Measurements from ENCODE around the gene CCDC80. TPM values are rescaled to one million over a fixed set of nuclear protein-coding genes. Genes with fewer than 3 reads are reported as not detected.

Gene CCDC80
- total RNA-seq, 5 donors from 2014 or later (not counting 1 experiment from before 2014, with no cell fraction given), result 0.55 to 0.66 (median 0.56) TPM; not detected in 2

- Mint-ChIP-seq H3K27me3 (peaks cover 0 to 10% of the 10 kb centered on the region in 2 donors), H3K36me3 (no peaks in the 10 kb centered on the region), H3K9me3 (no peaks in the 10 kb centered on the region), H3K27ac (no peak overlapping the region), H3K4me3 (no peak overlapping the region), H3K4me1 (peaks cover 7 to 11% (median 10%) of the 10 kb centered on the region in 3 donors)
- no peaks in the 10 kb centered on the region for H3K27me3 ChIP-seq (replicated peaks in 1 of 2; ENCODE audit: control insufficient read depth in 2 of 2, extremely low read depth in 1 of 2, insufficient read depth in 2 of 2, low read length in 1 of 2)
- WGBS (ENCODE audit: insufficient coverage), result no CpG with 5 or more reads among the region's 1 CpG
- ChIA-PET POLR2A (interaction anchor here in 1 of 2 donors (1.2 kb wide), 1 partner anchor 14 kb away, joined by 3 read pairs; no protein-coding TSS in a partner anchor), CTCF (interaction anchor here in 1 of 2 donors (0.7 kb wide), 1 partner anchor 63 kb away, joined by 3 read pairs; no protein-coding TSS in a partner anchor)
- no peaks in the 10 kb centered on the region for H3K9me3 ChIP-seq
- H3K4me3 ChIP-seq (ENCODE audit: control insufficient read depth in 1 of 2, extremely low read depth in 1 of 2, low read length in 1 of 2), result no peak overlapping the region
- no peak for ATAC-seq (replicated peaks in 1 of 4)
- H3K27ac ChIP-seq (ENCODE audit: low read length), result no peak overlapping the region
- H3K4me1 ChIP-seq (ENCODE audit: control insufficient read depth in 1 of 2, extremely low read depth in 1 of 2, insufficient read depth in 2 of 2, low read length in 2 of 2), result peaks cover 0 to 4% of the 10 kb centered on the region in 2 experiments
- H3K36me3 ChIP-seq (ENCODE audit: control insufficient read depth in 2 of 2, extremely low read depth in 1 of 2, insufficient read depth in 1 of 2, low read length in 1 of 2), result no peaks in the 10 kb centered on the region
- DNase-seq, result no peak
Measured at GRCh38 chr3:112687616-112688015, 46.7 kb upstream of the CCDC80 start.

DNA sequence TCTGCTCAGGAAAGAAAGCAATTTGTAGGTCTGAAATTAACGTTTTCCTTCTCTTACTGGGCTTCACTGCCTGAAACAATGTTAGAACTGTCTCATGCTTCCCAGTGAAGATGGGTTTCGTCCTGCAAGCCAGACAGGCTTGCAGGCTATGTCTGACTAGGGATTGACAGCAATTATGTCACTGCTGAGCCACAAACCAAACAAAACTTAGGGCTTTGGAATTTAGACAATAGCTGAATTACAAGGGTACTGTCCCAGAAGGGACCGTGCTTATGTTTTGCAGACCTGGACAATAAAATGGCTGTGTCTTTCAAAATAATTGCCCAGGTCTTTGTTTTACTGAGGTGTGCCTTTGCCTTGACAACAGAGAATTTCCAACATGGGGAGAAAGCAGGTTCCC lies 46.3 kb upstream of the CCDC80 start:
- H3K27ac Mint-ChIP-seq, result no peak overlapping the region
- H3K27me3 ChIP-seq (replicated peaks in 1 of 2; ENCODE audit: control insufficient read depth in 2 of 2, extremely low read depth in 1 of 2, insufficient read depth in 2 of 2, low read length in 1 of 2), result no peaks in the 10 kb centered on the region
- H3K27ac ChIP-seq (ENCODE audit: low read length), result no peak overlapping the region
- ATAC-seq (replicated peaks in 1 of 4) (no peak), DNase-seq (no peak)
- H3K4me3 ChIP-seq (ENCODE audit: control insufficient read depth in 1 of 2, extremely low read depth in 1 of 2, low read length in 1 of 2), result no peak overlapping the region
- H3K4me1 ChIP-seq (ENCODE audit: control insufficient read depth in 1 of 2, extremely low read depth in 1 of 2, insufficient read depth in 2 of 2, low read length in 2 of 2), result peaks cover 0 to 4% of the 10 kb centered on the region in 2 experiments
- WGBS (ENCODE audit: insufficient coverage), result 94% methylated on average over 3 of the region's 3 CpGs
- ChIA-PET POLR2A (no interaction called here), CTCF (interaction anchor here in 1 of 2 donors (0.7 kb wide), 1 partner anchor 63 kb away, joined by 3 read pairs; no protein-coding TSS in a partner anchor)
- H3K36me3 ChIP-seq (ENCODE audit: control insufficient read depth in 2 of 2, extremely low read depth in 1 of 2, insufficient read depth in 1 of 2, low read length in 1 of 2), result no peaks in the 10 kb centered on the region
- H3K9me3 ChIP-seq, result no peaks in the 10 kb centered on the region
- peaks cover 7 to 11% (median 10%) of the 10 kb centered on the region in 3 donors for H3K4me1 Mint-ChIP-seq
- H3K9me3 Mint-ChIP-seq, result no peaks in the 10 kb centered on the region
- peaks cover 0 to 10% of the 10 kb centered on the region in 2 donors for H3K27me3 Mint-ChIP-seq
- no peaks in the 10 kb centered on the region for H3K36me3 Mint-ChIP-seq
- no peak overlapping the region for H3K4me3 Mint-ChIP-seq

- Mint-ChIP-seq H3K36me3 (no peaks in the 10 kb centered on the region), H3K4me3 (no peak overlapping the region), H3K4me1 (peaks cover 7 to 13% (median 10%) of the 10 kb centered on the region in 3 donors), H3K9me3 (no peaks in the 10 kb centered on the region), H3K27me3 (peaks cover 0 to 10% of the 10 kb centered on the region in 2 donors), H3K27ac (no peak overlapping the region)
- H3K36me3 ChIP-seq (ENCODE audit: control insufficient read depth in 2 of 2, extremely low read depth in 1 of 2, insufficient read depth in 1 of 2, low read length in 1 of 2), result no peaks in the 10 kb centered on the region
- DNase-seq (no peak), ATAC-seq (replicated peaks in 1 of 4) (no peak)
- peaks cover 0 to 4% of the 10 kb centered on the region in 2 experiments for H3K4me1 ChIP-seq (ENCODE audit: control insufficient read depth in 1 of 2, extremely low read depth in 1 of 2, insufficient read depth in 2 of 2, low read length in 2 of 2)
- CTCF ChIA-PET, result no interaction called here
- WGBS (ENCODE audit: insufficient coverage), result no CpG with 5 or more reads among the region's 5 CpGs
- no peak overlapping the region for H3K27ac ChIP-seq (ENCODE audit: low read length)
- no peak overlapping the region for H3K4me3 ChIP-seq (ENCODE audit: control insufficient read depth in 1 of 2, extremely low read depth in 1 of 2, low read length in 1 of 2)
- H3K27me3 ChIP-seq (replicated peaks in 1 of 2; ENCODE audit: control insufficient read depth in 2 of 2, extremely low read depth in 1 of 2, insufficient read depth in 2 of 2, low read length in 1 of 2), result no peaks in the 10 kb centered on the region
- H3K9me3 ChIP-seq, result no peaks in the 10 kb centered on the region
- POLR2A ChIA-PET, result no interaction called here
Measured at GRCh38 chr3:112685956-112686799, 45.2 kb upstream of the CCDC80 start.

GRCh38 chr3:112685420-112685819 lies 44.5 kb upstream of the CCDC80 start:
- Histone ChIP-seq H3K36me3 (ENCODE audit: control insufficient read depth in 2 of 2, extremely low read depth in 1 of 2, insufficient read depth in 1 of 2, low read length in 1 of 2) (no peaks in the 10 kb centered on the region), H3K4me3 (ENCODE audit: control insufficient read depth in 1 of 2, extremely low read depth in 1 of 2, low read length in 1 of 2) (no peak overlapping the region), H3K27me3 (replicated peaks in 1 of 2; ENCODE audit: control insufficient read depth in 2 of 2, extremely low read depth in 1 of 2, insufficient read depth in 2 of 2, low read length in 1 of 2) (no peaks in the 10 kb centered on the region), H3K9me3 (no peaks in the 10 kb centered on the region), H3K27ac (ENCODE audit: low read length) (no peak overlapping the region), H3K4me1 (ENCODE audit: control insufficient read depth in 1 of 2, extremely low read depth in 1 of 2, insufficient read depth in 2 of 2, low read length in 2 of 2) (peaks cover 0 to 4% of the 10 kb centered on the region in 2 experiments)
- H3K4me3 Mint-ChIP-seq, result no peak overlapping the region
- H3K27ac Mint-ChIP-seq, result no peak overlapping the region
- POLR2A ChIA-PET, result no interaction called here
- H3K36me3 Mint-ChIP-seq, result no peaks in the 10 kb centered on the region
- H3K9me3 Mint-ChIP-seq, result no peaks in the 10 kb centered on the region
- H3K4me1 Mint-ChIP-seq, result peaks cover 7 to 13% (median 10%) of the 10 kb centered on the region in 3 donors
- peaks cover 0 to 10% of the 10 kb centered on the region in 2 donors for H3K27me3 Mint-ChIP-seq
- CTCF ChIA-PET, result no interaction called here
- WGBS (ENCODE audit: insufficient coverage), result 90% methylated on average over 5 of the region's 7 CpGs
- ATAC-seq (replicated peaks in 1 of 4), result no peak
- DNase-seq, result no peak

DNA sequence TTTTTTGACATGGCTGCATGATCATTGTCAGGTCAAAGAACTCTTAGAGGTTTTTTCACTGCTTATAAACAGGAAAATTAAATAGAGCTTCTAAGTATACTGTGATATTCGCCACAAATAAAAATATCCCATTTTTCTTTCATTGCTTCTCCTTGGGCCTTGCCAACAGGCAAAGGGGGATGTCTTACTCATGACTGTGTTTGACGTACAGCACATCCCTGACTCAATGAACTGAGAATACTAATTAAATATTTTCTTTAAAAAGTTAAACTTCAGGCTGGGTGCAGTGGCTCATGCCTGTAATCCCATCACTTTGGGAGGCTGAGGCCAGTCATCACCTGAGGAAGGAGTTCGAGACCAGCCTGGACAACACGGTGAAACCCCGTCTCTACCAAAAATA lies 41.4 kb upstream of the CCDC80 start:
- ChIA-PET CTCF (no interaction called here), POLR2A (no interaction called here)
- Histone ChIP-seq H3K4me3 (ENCODE audit: control insufficient read depth in 1 of 2, extremely low read depth in 1 of 2, low read length in 1 of 2) (no peak overlapping the region), H3K27me3 (replicated peaks in 1 of 2; ENCODE audit: control insufficient read depth in 2 of 2, extremely low read depth in 1 of 2, insufficient read depth in 2 of 2, low read length in 1 of 2) (no peaks in the 10 kb centered on the region), H3K4me1 (ENCODE audit: control insufficient read depth in 1 of 2, extremely low read depth in 1 of 2, insufficient read depth in 2 of 2, low read length in 2 of 2) (no peaks in the 10 kb centered on the region), H3K9me3 (no peaks in the 10 kb centered on the region), H3K27ac (ENCODE audit: low read length) (no peak overlapping the region), H3K36me3 (ENCODE audit: control insufficient read depth in 2 of 2, extremely low read depth in 1 of 2, insufficient read depth in 1 of 2, low read length in 1 of 2) (no peaks in the 10 kb centered on the region)
- peaks cover 0 to 10% of the 10 kb centered on the region in 2 donors for H3K27me3 Mint-ChIP-seq
- ATAC-seq (replicated peaks in 1 of 4), result no peak
- H3K36me3 Mint-ChIP-seq, result no peaks in the 10 kb centered on the region
- no peaks in the 10 kb centered on the region for H3K9me3 Mint-ChIP-seq
- no peak overlapping the region for H3K27ac Mint-ChIP-seq
- H3K4me3 Mint-ChIP-seq, result no peak overlapping the region
- DNase-seq, result no peak
- peaks cover 0 to 8% (median 6%) of the 10 kb centered on the region in 3 donors for H3K4me1 Mint-ChIP-seq
- 100% methylated on average over 3 of the region's 5 CpGs for WGBS (ENCODE audit: insufficient coverage)

GRCh38 chr3:112681822-112682325 lies 40.9 kb upstream of the CCDC80 start:
- H3K4me1 ChIP-seq (ENCODE audit: control insufficient read depth in 1 of 2, extremely low read depth in 1 of 2, insufficient read depth in 2 of 2, low read length in 2 of 2), result peaks cover 0 to 4% of the 10 kb centered on the region in 2 experiments
- peaks cover 3 to 12% (median 9%) of the 10 kb centered on the region in 3 donors for H3K4me1 Mint-ChIP-seq
- H3K4me3 Mint-ChIP-seq, result no peak overlapping the region
- H3K36me3 ChIP-seq (ENCODE audit: control insufficient read depth in 2 of 2, extremely low read depth in 1 of 2, insufficient read depth in 1 of 2, low read length in 1 of 2), result no peaks in the 10 kb centered on the region
- H3K27ac Mint-ChIP-seq, result no peak overlapping the region
- ATAC-seq (replicated peaks in 1 of 4) (no peak), DNase-seq (no peak)
- no peak overlapping the region for H3K27ac ChIP-seq (ENCODE audit: low read length)
- no peak overlapping the region for H3K4me3 ChIP-seq (ENCODE audit: control insufficient read depth in 1 of 2, extremely low read depth in 1 of 2, low read length in 1 of 2)
- no CpG with 5 or more reads among the region's 2 CpGs for WGBS (ENCODE audit: insufficient coverage)
- H3K9me3 Mint-ChIP-seq, result no peaks in the 10 kb centered on the region
- no peaks in the 10 kb centered on the region for H3K9me3 ChIP-seq
- H3K27me3 Mint-ChIP-seq, result peaks cover 0 to 10% of the 10 kb centered on the region in 2 donors
- H3K27me3 ChIP-seq (replicated peaks in 1 of 2; ENCODE audit: control insufficient read depth in 2 of 2, extremely low read depth in 1 of 2, insufficient read depth in 2 of 2, low read length in 1 of 2), result no peaks in the 10 kb centered on the region
- POLR2A ChIA-PET, result no interaction called here
- H3K36me3 Mint-ChIP-seq, result no peaks in the 10 kb centered on the region
- CTCF ChIA-PET, result no interaction called here

Measured in T-cell (primary cell).